Ovary (tissue), 9 donors: Measurements from ENCODE around the gene SRRM2. TPM values are rescaled to one million over a fixed set of nuclear protein-coding genes. Genes with fewer than 3 reads are reported as not detected.

Experiments used
- DNase-seq, 5 donors: peaks; one replicate each; pipeline ENCODE4 v3.0.0-alpha.2; 2019 to 2020
- H3K27ac ChIP-seq, 2 donors: fragments of 200-600 bp; one replicate each; pipeline versions ENCODE4 v1.5.1 to v1.8.0; 2019 to 2022
- H3K27me3 ChIP-seq: fragments of 200-600 bp; one replicate; pipeline ENCODE4 v1.8.0; 2022
- H3K36me3 ChIP-seq: fragments of 200-600 bp; sonication (generic); one replicate; pipeline ENCODE4 v1.5.1; 2019
- H3K4me1 ChIP-seq: one replicate; pipeline ENCODE4 v1.8.1; 2013; ENCODE audit warnings: mild to moderate bottlenecking, moderate library complexity; ENCODE audit not compliant: insufficient read depth
- H3K4me3 ChIP-seq: fragments of 200-600 bp; sonication (generic); one replicate; pipeline ENCODE4 v1.5.1; 2017
- H3K9me3 ChIP-seq, 2 donors: fragments of 200-600 bp in 1 of 2; sonication (generic) in 1 of 2; one replicate each; pipeline versions ENCODE4 v1.5.1 to v1.8.1; 2013 to 2019; ENCODE audit warnings: mild to moderate bottlenecking in 1 of 2, moderate library complexity in 1 of 2
- EP300 ChIP-seq: sonication (generic); formaldehyde crosslinking; IDR thresholded peaks from one replicate; pipeline ENCODE4 v1.6.1; 2017; ENCODE audit warnings: antibody characterized with exemption
- POLR2A ChIP-seq: fragments of 450-650 bp; IDR thresholded peaks from one replicate; pipeline ENCODE4 v1.6.1; 2017; ENCODE audit warnings: antibody characterized with exemption, mild to moderate bottlenecking, moderate library complexity
- WGBS, 3 donors: extraction: QIAGEN DNeasy Blood & Tissue Kit in 1 of 3; methylation state at CpG; one replicate each; pipeline versions ENCODE4 v1.1.5 to v1.1.7; 2013 to 2017; 5-methylcytosine and 5-hydroxymethylcytosine counted together
- intact Hi-C, 4 donors: fragments of 100-400 bp; cut with DNase I; formaldehyde crosslinking; loops; one replicate each; pipeline versions ENCODE4 v1.11.0 to v1.15.1; 2022 to 2023
- polyA plus RNA-seq, 2 donors: library from polyadenylated mRNA; stranded (reverse); fragments of 200-250 nt in 1 of 2; fragments of 350-450 nt in 1 of 2; fragmentation: Illumina TruSeq in 1 of 2; extraction: RNeasy Lipid Tissue Mini Kit (QIAGEN cat#74804) in 1 of 2; gene quantifications; one replicate each; pipeline ENCODE4 v1.2.3, GENCODE V29; 2013 to 2014
- total RNA-seq, 7 donors: library from RNA; depleted of rRNA in 2 of 7; stranded (reverse); fragments of >200 nt in 2 of 7; fragmentation: NEBNext Ultra II Directional in 3 of 7; extraction: Animal tissue kit (Norgen Biotek cat#: 25700) in 3 of 7; gene quantifications; one replicate each; pipeline versions ENCODE4 v1.1.0 to v1.2.4, GENCODE V29; 2016 to 2023
- TF ChIP-seq, protein P1 (sequence below), 3 donors: fragments of 450-650 bp in 2 of 3; fragments of 200-600 bp in 1 of 3; IDR thresholded peaks; one replicate each; pipeline versions ENCODE4 v1.5.1 to v1.8.0; 2016 to 2022; ENCODE audit warnings: antibody characterized with exemption in 3 of 3, mild to moderate bottlenecking in 1 of 3
- donor health status: DM: no; HTN: no; CAD: no; lungs with moderate emphysema.
- donor health status: DM: no; HTN: no; CAD: no.
- donor health status: Bipolar disorder and iron deficiency.
- donor health status: DM: yes; HTN: yes; CAD: no.
- donor health status: DM: no; HTN: no; CAD: no.
- donor health status: DM: yes; HTN: yes; CAD: no.

Gene SRRM2
- total and polyA plus RNA-seq, 9 donors: 300 to 736 (median 524) TPM

DNA sequence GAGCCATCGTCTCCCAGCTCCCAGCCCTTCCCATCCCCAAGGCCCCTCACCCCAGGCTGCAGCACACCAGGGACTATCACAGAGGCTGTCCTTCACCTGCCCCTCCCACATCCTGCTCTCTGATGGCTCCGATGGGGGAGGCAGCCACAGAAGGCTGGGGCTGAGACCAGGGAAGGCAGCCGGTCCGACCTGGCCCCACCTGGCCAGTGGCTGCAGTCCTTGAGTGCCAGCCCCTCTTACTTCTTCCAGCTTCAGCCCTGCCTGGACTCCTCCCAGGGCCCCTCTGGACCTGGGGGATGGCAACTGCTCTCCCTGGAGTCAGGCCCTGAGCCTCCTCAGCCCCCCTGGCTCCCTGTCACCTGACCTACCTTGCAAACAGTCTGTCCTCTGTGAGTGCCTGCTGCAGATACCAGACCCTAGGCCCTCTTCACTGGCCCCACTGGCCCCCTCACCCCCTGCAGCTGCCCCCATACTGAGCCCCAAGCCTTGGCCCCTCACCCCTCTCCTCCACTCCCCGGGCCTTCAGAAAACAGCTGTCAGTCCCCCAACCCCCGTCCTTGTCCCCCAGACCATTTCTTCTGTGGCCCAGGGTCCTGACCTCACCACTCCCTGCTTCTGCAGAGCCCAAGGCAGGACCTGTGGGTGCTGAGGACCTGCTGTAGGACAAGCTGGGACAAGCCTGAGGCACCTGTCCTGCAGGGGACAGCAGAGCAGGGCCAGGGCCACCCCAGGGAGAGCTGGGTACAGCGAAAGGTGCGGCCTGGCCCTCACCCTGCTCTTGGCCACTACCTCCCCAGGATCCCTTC is 12.6 kb upstream of the SRRM2 start:
- no peaks in the 10 kb centered on the region for H3K9me3 ChIP-seq
- DNase-seq: no peak
- H3K4me1 ChIP-seq: no peaks in the 10 kb centered on the region
- intact Hi-C loops: no loop called here
- H3K36me3 ChIP-seq: no peaks in the 10 kb centered on the region
- H3K27ac ChIP-seq: no peak overlapping the region
- no peaks in the 10 kb centered on the region for H3K27me3 ChIP-seq
- 33 to 40% (median 35%) methylated on average over 8 of the region's 8 CpGs for WGBS, 3 donors
- no peak overlapping the region for H3K4me3 ChIP-seq
- TF ChIP-seq EP300 (no peak), POLR2A (no peak)
- TF ChIP-seq, protein P1, sequence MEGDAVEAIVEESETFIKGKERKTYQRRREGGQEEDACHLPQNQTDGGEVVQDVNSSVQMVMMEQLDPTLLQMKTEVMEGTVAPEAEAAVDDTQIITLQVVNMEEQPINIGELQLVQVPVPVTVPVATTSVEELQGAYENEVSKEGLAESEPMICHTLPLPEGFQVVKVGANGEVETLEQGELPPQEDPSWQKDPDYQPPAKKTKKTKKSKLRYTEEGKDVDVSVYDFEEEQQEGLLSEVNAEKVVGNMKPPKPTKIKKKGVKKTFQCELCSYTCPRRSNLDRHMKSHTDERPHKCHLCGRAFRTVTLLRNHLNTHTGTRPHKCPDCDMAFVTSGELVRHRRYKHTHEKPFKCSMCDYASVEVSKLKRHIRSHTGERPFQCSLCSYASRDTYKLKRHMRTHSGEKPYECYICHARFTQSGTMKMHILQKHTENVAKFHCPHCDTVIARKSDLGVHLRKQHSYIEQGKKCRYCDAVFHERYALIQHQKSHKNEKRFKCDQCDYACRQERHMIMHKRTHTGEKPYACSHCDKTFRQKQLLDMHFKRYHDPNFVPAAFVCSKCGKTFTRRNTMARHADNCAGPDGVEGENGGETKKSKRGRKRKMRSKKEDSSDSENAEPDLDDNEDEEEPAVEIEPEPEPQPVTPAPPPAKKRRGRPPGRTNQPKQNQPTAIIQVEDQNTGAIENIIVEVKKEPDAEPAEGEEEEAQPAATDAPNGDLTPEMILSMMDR (IDR thresholded peaks at IDR 0.05): no peak

DNA sequence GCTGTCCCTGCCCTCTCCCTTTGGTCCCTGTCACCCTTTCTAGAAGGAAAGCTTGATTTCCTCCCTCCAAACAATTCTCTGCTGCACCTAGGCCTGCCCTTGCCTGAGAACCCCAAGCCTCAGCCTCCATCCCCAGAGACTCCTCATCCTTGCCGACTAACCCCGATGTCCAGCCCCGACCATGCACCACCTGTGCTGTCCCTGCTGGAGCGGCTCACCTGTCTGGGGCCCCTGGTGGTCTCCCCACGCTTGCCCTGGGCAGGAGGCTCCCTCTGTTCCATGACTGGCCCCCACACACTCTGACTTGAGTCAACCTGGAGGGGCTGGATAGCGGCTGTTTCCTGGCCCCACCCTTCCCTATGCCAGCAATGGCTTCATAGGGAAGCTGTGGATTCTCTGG is 12.0 kb upstream of the SRRM2 start:
- Histone ChIP-seq H3K9me3 (no peaks in the 10 kb centered on the region), H3K4me1 (no peaks in the 10 kb centered on the region), H3K36me3 (no peaks in the 10 kb centered on the region), H3K27ac (no peak overlapping the region), H3K4me3 (no peak overlapping the region), H3K27me3 (no peaks in the 10 kb centered on the region)
- no peak for DNase-seq
- TF ChIP-seq EP300: no peak
- WGBS, 3 donors: 79 to 89% (median 83%) methylated on average over 6 of the region's 6 CpGs
- intact Hi-C loops: no loop called here

DNA sequence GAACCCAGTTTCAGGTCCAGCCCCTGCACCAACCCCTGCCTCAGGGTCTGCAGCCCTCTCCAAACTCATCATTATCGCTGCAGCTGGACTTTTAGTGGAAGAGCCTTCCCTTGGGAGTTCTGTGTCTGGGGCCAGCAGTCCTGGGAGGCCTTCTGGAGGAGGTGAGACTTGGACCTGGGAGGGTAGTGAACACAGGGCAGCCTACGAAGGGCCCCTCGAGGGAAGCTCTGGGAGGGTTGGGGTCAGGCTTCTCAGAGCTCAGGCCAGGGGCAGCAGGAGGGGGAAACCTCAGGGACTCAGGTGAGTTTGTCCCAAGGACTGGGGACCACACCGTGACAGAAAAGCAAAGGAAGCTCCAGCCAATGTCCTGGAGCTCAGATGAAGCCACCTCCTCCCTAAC is 11.3 kb upstream of the SRRM2 start:
- 82 to 92% (median 91%) methylated on average over 4 of the region's 4 CpGs for WGBS, 3 donors
- no peak overlapping the region for H3K4me3 ChIP-seq
- TF ChIP-seq, protein P1 (IDR thresholded peaks at IDR 0.05): no peak
- TF ChIP-seq POLR2A (no peak), EP300 (no peak)
- H3K36me3 ChIP-seq: no peaks in the 10 kb centered on the region
- no peak for DNase-seq
- H3K27me3 ChIP-seq: no peaks in the 10 kb centered on the region
- H3K9me3 ChIP-seq: no peaks in the 10 kb centered on the region
- no peak overlapping the region for H3K27ac ChIP-seq
- intact Hi-C loops: no loop called here
- no peaks in the 10 kb centered on the region for H3K4me1 ChIP-seq

DNA sequence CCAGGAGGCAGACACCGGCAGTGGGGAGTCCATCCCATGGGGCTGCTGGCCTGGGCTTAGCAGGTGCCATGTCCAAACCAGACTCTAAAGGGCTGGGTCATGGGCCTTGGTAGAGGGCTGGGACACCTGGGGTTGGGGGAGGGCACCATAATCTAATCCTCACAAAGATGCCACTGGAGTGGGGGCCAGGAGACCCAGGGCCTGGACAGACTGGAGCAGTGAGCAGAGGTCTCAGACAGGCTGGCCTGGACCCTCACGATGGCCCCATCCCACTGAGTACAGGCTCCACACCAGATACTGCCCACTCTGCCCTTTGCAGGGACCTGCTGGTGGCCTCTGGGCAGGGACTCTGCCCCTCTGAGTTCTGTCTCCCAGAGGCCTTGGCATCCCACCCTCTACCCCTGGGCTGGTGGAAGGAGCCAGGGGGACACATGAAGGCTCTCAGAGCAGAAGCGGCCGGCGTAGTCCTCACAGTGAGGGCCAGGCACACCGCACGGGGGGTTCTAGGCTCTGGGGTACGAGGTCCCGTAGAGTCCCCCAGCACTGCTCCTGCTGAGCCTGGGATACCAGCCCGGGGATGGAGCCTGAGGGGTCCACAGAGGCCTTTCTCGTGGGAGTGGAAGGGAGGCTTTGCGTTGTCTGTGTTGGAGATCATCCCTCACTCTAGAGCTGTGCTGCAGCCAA is 10.0 kb upstream of the SRRM2 start:
- no peaks in the 10 kb centered on the region for H3K36me3 ChIP-seq
- 82 to 85% (median 82%) methylated on average over 12 of the region's 12 CpGs for WGBS, 3 donors
- H3K4me1 ChIP-seq: no peaks in the 10 kb centered on the region
- H3K9me3 ChIP-seq: no peaks in the 10 kb centered on the region
- intact Hi-C loops: no loop called here
- TF ChIP-seq, protein P1 (IDR thresholded peaks at IDR 0.05): no peak
- TF ChIP-seq EP300 (no peak), POLR2A (no peak)
- H3K4me3 ChIP-seq: no peak overlapping the region
- no peaks in the 10 kb centered on the region for H3K27me3 ChIP-seq
- no peak overlapping the region for H3K27ac ChIP-seq
- no peak for DNase-seq
